LHCN-M2 (cell line): ENCODE measurements around the gene PNCK. TPM values are rescaled to one million over a fixed set of nuclear protein-coding genes. Genes with fewer than 3 reads are reported as not detected.
"Not testable (repeated sequence)": the region's sequence is repeated elsewhere in the genome, so short reads cannot be mapped to it uniquely, and the experiment has no call there.

ENCODE experiments used
- DNase-seq: peaks from one replicate; pipeline ENCODE4 v3.0.0-alpha.2; 2012; ENCODE audit warnings: low read depth
- total RNA-seq: library from RNA; depleted of rRNA; stranded (reverse); fragments of >200 nt; gene quantifications from 2 replicates; pipeline ENCODE4 v1.2.3, GENCODE V29; 2014

PNCK gene
- total RNA-seq, 1 experiment from 2014 or later = not detected

DNA sequence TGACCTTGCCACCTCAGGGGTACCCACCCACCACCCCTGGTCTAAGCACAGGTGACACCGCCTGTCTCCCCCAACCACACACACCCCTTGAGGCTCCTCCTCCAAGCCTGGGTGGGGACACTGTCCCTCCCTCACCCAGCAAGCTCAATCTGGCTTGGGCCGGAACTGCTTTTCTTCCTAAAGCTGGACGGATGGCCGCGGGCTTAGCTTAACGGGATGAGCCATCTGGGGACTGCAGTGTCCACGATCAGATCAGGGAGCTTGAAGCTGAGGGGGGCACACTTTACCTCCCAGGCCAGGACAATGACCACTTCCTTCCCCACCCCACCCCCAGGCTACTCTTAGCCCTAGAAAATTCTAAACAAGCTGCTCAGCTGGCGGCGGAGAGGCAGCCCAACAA lies 13.1 kb upstream of the PNCK start:
- DNase-seq = no peak

- DNase-seq = no peak
Measured at GRCh38 chrX:153685751-153686696, 12.4 kb upstream of the PNCK start.

DNA sequence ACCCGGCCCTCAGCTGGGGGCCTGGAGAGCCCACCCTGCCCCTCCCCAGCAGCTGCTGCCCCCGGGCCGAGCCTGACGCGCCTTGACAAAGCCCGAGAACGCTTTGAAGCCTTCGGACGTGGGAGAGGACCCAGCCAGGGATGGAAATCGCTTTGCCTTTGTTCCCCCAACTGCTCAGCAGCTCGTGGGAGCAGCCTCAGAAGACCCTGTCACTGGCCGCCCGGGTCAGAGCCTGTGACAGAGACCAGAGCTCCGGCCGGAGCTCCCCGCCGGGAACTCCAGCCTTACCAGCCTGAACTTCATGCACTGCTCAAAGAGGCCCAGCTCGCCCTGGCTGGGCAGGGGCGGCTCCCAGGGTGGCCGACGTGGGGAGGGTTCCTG lies 11.5 kb upstream of the PNCK start:
- no peak for DNase-seq

DNA sequence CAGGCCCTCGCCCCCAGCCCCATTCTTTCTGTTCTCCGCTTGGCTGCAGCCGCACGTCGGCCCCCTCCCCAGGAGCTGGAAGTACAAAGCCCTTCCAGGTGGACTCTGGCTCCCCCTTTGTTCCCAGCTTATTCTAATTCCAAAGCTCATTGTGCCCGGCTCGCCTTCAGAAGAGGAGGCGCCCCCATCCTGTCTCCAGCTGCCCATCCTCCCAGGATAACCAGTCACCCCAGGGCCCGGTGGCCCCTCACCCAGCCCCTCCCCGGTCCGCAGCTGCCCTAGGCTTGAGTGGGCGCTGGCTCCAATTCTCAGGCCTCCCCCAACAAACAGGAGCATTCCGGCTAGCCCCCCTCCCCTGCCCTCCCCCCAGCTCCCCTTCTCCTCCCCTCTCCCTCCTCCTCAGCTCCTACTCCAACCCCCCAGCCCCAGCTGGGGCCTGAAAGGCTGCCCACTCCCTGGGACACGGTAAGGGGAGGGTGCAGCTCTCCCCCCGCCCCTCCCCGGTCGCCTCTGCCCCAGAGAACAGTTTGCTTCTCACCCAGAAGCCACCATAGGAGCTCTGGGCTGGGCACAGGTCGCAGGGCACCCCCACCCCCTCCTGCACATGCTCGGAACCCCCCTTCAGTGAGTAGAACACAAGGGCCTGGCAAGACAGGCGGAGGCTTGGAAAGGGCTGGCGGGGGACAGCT lies 11.0 kb upstream of the PNCK start:
- no peak for DNase-seq

GRCh38 chrX:153683486-153683885 lies 9.9 kb upstream of the PNCK start:
- DNase-seq = not testable (repeated sequence)

DNA sequence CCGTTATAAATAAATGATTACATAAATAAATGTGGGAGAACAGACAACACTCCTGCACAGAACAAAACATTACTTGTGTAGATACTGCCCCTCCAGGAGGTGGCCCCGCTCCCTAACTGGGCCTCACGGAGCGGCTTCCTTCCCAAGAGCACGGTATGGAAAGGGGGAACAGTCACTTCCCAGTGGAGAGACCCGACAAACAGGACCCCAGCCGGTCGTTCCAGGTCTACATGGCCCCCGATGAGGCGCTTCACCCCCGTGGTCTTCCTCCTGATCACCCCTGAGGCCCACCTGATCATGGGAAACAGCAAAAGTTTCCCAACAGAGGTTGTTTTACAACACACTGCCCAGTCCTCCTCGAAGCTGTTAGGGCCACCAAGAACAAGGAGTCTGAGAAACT lies 7.6 kb upstream of the PNCK start:
- DNase-seq = no peak

DNA sequence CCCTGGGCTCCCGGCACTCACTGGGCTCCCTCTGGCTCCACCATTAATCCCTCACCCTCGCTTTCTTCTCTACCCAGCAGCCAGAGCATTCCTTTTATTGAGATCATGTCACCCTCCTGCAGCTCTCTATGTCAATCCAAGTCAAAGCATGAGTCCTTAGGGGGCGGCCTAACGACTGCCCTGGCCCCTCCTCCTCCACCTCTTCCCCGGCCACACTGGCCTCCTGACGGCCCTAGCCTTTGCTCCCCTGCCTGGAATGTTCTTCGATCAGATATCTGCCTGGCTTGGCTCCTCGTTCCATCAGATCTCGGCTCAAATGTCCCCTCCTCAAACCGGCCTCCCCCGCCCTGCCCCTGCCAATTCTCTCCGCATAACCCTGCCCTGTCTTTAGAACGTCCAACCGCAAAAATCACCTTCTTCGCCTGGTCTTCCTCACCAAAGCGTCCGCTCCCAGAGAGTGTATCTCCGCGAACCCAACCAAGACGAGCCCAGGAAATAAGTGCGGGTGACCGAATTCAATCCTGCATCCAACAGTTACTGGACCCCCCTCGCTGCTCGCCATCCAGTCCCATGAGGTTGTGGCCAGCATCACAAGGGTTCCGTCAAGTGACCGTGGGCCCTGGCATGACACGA lies 722 bp upstream of the PNCK start:
- DNase-seq = no peak

- DNase-seq = no peak
Measured at GRCh38 chrX:153672531-153673427, 834 bp downstream of the PNCK start.

DNA sequence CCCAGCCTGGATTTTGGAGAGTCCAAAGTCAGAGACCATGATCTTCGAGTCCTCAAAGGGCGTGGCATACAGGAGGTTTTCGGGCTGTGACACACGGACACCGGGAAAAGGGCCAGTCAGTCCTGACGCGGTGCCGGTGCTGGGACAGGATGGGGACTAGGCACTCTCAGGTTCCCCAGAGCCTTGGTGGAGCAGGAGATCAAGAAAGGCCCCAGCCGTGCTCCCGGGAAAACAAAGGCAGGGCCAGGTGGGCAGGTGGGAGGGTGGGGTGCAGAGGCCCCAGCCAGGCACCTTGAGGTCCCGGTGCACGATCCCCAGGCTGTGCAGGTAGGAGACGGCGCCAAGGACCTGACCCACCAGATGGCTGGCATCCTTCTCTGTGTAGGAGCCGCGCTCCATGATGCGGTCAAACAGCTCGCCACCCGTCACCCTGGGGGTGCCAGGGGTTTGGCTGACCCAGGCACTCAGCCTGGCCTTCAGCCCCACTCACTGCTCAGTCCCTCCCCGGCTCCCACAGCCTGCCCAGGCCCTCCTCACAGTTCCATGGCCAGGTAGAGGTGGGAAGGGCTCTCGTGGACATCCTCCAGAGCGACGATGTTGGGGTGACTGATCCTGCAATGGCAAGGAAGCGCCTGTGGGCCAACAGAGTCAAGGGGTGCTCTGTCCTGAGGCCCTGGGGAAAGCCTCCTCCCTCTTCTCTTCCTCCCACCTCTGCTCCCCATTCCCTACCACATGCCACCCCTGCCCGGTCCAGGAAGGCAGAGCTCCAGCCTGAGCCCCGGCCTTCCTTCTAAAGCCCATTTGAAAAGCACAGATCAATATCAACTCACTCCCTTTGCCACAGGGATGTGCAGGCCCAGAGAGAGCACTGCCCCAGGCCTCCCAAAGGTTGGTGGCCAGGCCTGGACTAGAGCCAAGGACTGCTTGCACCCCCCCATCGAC lies 1.8 kb downstream of the PNCK start:
- DNase-seq = no peak

DNA sequence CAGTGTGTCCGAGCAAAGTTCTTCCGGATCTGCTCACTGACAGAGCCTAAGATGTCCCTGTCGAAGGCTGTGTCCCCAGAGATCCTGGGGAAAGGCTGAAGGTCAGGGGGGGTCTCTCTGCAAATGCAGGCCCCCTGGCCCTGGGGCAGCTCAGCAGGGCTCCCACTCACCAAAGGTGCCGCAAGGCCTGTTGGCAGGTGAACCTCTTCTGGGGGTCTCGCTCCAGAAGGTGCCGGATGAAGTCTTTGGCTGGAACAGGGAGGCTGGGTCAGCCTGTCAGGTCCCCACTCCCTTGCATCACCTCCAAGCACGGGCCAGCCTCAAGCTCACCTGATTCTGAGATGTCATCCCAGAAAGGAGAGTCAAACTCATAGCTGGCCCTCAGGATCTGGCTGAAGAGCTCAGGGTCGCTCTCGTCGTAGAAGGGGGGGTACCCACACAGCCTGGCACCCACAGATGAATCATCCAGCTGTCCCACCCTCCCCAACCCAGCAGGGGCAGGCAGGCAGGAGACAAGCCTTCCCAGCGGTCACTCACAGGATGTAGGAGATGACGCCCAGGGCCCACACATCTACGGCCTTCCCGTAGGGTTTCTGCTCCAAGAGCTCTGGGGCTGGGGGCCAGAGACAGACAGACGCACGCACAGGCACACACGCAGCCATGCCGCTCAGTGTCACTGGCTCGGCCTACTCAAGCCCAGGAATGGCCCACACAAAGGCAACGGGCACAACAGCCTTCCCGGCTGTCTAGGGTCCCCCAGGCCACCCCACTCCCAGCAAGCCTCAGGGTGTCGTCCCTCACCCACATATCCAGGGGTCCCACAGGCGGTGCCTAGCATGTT lies 2.6 kb downstream of the PNCK start:
- DNase-seq = no peak

DNA sequence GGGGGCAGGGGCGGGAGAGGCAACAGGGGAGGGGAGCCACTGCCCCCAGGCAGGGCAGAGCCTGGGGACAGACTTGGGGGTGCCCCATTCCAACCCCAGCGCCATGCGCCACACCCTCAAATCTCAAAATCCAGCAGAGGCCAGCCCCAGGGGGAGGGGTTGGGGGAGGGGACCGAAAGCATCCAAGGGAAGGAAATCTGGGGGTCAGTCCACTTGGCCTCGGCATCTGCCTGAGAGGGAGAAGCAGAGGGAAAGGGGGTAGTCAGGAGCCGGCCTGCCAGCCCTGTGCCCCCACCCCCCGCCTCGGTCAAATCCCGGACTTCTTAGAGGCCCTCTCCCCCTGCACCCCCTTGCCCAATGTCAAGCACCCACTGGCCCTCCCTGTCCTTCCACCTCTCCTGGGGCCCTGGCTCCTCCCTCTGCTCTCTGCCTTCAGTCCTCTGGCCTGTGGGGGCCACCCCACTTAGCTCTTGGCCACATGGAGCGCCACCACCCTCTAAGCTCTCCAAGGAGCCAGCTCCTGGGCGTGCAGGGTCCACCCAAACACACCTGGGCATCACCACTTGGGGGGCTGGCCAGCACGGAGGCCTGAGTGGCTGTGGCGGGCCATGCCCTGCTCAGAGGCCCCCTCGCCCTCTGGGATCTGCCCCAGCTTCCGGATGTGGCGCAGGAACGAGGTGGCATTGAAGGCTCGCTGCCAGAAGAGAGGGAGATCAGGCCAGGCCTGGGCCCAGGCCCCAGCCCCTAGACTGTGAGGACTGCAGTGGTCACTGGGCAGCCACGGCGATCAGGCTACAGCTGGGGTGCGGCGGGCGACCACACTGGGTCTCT lies 3.5 kb downstream of the PNCK start:
- DNase-seq = no peak

DNA sequence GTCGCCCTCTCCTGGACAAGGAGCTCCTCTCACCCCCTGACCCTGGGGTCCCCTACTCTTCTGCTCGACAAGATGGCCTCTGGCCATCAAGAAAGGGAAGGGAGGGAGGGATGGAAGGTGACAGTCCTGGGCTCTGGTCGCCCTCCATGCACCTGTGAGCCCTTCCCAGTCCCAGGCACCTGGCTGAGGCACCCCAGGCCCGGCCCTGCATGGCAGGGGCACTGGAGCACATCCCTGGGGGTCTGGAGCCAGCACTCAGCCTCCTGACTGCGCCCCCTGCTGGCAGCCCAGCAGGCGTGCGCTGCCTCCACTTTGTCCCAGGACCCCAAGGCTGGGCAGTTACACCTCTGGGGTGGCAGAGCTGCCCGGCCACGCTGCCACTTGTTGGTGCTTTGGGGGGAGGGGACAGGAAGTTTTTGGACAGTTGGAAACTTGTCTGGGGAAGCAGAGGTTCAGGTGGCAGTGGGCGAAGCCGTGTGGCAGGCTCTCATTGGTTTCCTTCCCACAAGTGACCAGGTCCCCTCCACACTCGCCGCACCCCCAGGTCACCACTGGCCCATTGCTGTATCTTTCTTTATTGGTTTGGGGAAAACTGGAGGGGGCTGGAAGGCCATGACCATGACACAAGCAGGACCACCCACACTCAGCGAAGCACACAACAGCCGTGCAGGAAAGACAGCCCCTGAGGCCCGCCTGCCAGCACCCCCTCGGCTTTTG lies 4.3 kb downstream of the PNCK start:
- no peak for DNase-seq

DNA sequence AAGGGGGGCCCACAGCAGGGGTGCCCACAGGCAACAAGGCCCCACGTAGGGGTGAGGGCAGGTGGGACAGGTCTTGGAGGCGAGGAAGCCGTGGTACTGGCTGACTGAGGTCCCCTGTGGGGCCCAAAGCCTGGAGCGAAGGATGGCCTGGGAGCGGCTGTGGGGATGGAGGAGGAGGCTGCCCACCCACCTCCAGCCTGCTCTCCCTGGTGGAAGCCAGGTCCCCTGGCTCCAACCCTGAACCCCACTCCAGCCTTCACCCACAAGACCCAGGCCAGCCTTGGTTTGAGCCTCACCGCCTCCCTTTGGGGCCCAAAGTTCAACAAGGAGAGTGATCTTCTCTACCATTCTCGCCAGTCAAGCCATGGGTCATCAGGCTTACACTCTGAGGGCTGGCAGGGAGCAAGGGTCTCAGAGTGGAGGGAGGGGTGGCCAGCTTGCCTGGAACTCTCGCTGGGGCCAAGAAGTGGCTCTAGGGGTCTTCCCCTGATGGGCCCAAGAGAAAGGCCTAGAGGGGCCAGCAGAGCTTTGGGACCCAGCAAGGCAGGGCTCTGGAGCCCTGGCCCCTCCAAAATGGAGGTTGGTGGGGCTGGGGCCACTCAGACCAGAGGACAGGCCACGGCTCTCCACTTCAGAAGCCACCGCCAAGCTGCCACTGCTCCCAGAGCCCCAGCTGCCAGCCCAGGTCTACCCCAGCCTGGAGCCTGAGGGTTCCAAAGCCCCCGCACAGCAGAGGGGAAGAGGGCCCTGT lies 5.0 kb downstream of the PNCK start:
- DNase-seq = no peak

DNA sequence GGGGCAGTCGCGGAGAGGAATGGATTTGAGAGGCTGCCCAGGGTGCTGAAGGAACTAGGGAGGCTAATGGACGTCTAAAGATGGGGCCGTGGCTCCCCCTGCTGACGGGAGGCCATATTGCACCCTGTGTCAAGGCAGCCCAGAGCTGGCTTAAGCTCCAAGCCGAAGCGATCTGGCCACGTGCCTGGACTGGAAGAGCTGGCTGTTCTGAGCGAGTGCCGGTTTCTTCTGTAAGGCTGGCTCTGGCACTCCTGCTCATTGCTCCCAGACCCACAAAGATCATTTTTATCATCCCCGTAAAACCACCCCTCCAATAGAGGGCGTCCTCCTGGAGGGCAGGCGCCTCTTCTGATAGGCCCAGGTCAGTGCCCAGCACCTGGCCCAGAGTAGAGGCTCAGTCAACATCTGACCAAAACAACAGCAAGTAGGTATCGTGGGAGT lies 5.6 kb downstream of the PNCK start:
- peak; percentile 54 for DNase-seq

DNA sequence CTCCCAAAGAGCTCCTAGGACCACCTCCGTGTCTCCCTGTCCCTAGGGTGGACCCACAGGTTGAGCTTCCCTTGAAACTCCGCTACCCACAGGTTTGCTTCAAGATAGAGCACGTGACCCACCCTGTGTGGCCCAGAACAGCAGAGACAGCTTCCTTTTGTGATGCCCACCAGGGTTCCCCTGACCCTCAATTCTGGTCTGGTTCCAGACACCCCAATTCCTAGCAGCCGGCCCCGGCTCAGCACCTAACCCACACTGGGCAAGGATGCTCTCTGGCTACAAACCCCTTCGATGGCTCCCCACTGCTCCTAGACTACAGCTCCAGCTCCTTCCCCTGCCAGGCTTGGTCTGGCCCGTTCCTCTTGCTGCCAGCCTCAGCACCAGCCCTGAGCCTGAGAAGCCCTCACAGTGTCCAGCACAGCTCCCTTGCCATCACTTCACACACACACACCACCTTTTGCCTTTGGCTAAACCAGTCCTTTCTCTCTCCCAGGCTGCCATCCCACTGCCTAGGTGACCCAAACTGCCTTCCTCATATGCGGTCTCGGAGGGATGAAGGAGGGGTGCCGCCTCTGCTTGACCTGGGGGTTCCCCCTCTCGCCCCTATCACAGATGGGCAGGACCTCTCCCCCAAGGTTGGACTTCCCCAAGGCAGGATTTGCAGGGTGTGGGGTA lies 6.2 kb downstream of the PNCK start:
- no peak for DNase-seq

GRCh38 chrX:153665726-153666306 lies 7.8 kb downstream of the PNCK start:
- no peak for DNase-seq
